ENCODE measurements around the gene MAPK10. TPM values are rescaled to one million over a fixed set of nuclear protein-coding genes. Genes with fewer than 3 reads are reported as not detected.

MAPK10 gene
- total RNA-seq, 1 experiment from 2014 or later: 0.44 TPM

- Histone ChIP-seq H3K27me3 (ENCODE audit: low read length) (no peaks in the 10 kb centered on the region), H3K4me2 (ENCODE audit: low read length) (no peak overlapping the region), H3K9ac (ENCODE audit: low read length) (no peak overlapping the region), H3K27ac (ENCODE audit: low read length) (no peak overlapping the region), H4K20me1 (ENCODE audit: low read length) (no peaks in the 10 kb centered on the region), H3K79me2 (ENCODE audit: low read length) (no peaks in the 10 kb centered on the region), H3F3A (ENCODE audit: low read length, unreplicated experiment) (no peaks in the 10 kb centered on the region), H3K9me2 (replicated peaks; ENCODE audit: low read length) (no peaks in the 10 kb centered on the region), H3K36me3 (ENCODE audit: low read depth, low read length) (no peaks in the 10 kb centered on the region), H3K4me3 (ENCODE audit: low read length) (no peak overlapping the region), H3K9me3 (ENCODE audit: low read length) (no peaks in the 10 kb centered on the region), H2AFZ (ENCODE audit: low read length) (no peak overlapping the region), H3K4me1 (ENCODE audit: insufficient read depth, low read length) (no peaks in the 10 kb centered on the region)
- BruUV-seq (replicated peaks): no TSS peak
- ChIA-PET POLR2A (ENCODE audit: unreplicated experiment) (interaction anchor here (0.6 kb wide), 1 partner anchor 1163 kb away, joined by 3 read pairs; no protein-coding TSS in a partner anchor), CTCF (no interaction called here)
- ATAC-seq: no peak
- intact Hi-C loops (cut with micrococcal nuclease): no loop called here
- DNase-seq: no peak
- TF ChIP-seq EZH2phosphoT487 (IDR thresholded peaks at IDR 0.05; ENCODE audit: borderline replicate concordance, low read length): no peak
- TF ChIP-seq CTCF (conservative IDR thresholded peaks at IDR 0.05; ENCODE audit: low read depth, low read length): no peak
- TF ChIP-seq EZH2 (IDR thresholded peaks at IDR 0.05; ENCODE audit: low read length, unreplicated experiment): no peak
Observed at GRCh38 chr4:86006057-86006456, 353.8 kb downstream of the MAPK10 start.

- CTCF ChIA-PET: no interaction called here
Observed at GRCh38 chr4:86004030-86004429, 355.8 kb downstream of the MAPK10 start.

More at GRCh38 chr4:86004030-86004429, 355.8 kb downstream of the MAPK10 start:
- no peak for DNase-seq
- H3K27me3 ChIP-seq (ENCODE audit: low read length): no peaks in the 10 kb centered on the region
- intact Hi-C loops (cut with micrococcal nuclease): no loop called here
- TF ChIP-seq EZH2phosphoT487 (IDR thresholded peaks at IDR 0.05; ENCODE audit: borderline replicate concordance, low read length) (no peak), CTCF (conservative IDR thresholded peaks at IDR 0.05; ENCODE audit: low read depth, low read length) (no peak), EZH2 (IDR thresholded peaks at IDR 0.05; ENCODE audit: low read length, unreplicated experiment) (no peak)
- BruUV-seq (replicated peaks): TSS peak; percentile 2
- H4K20me1 ChIP-seq (ENCODE audit: low read length): no peaks in the 10 kb centered on the region
- no peaks in the 10 kb centered on the region for H3F3A ChIP-seq (ENCODE audit: low read length, unreplicated experiment)
- H3K4me3 ChIP-seq (ENCODE audit: low read length): no peak overlapping the region
- H3K27ac ChIP-seq (ENCODE audit: low read length): no peak overlapping the region
- H3K4me2 ChIP-seq (ENCODE audit: low read length): no peak overlapping the region
- POLR2A ChIA-PET (ENCODE audit: unreplicated experiment): no interaction called here
- no peaks in the 10 kb centered on the region for H3K36me3 ChIP-seq (ENCODE audit: low read depth, low read length)
- H2AFZ ChIP-seq (ENCODE audit: low read length): no peak overlapping the region
- no peaks in the 10 kb centered on the region for H3K9me2 ChIP-seq (replicated peaks; ENCODE audit: low read length)
- H3K9ac ChIP-seq (ENCODE audit: low read length): no peak overlapping the region
- no peak for ATAC-seq
- H3K4me1 ChIP-seq (ENCODE audit: insufficient read depth, low read length): no peaks in the 10 kb centered on the region
- no peaks in the 10 kb centered on the region for H3K9me3 ChIP-seq (ENCODE audit: low read length)
- no peaks in the 10 kb centered on the region for H3K79me2 ChIP-seq (ENCODE audit: low read length)

All from PC-3 (cell line).